Embryonic facial prominence (tissue), 1 donor: ENCODE measurements around the gene CEP76.

Experiments used
- DNase-seq: peaks from one replicate; pipeline ENCODE4 v3.0.0-alpha.2; 2016; ENCODE audit errors: extremely low spot score

The CEP76 gene, protein sequence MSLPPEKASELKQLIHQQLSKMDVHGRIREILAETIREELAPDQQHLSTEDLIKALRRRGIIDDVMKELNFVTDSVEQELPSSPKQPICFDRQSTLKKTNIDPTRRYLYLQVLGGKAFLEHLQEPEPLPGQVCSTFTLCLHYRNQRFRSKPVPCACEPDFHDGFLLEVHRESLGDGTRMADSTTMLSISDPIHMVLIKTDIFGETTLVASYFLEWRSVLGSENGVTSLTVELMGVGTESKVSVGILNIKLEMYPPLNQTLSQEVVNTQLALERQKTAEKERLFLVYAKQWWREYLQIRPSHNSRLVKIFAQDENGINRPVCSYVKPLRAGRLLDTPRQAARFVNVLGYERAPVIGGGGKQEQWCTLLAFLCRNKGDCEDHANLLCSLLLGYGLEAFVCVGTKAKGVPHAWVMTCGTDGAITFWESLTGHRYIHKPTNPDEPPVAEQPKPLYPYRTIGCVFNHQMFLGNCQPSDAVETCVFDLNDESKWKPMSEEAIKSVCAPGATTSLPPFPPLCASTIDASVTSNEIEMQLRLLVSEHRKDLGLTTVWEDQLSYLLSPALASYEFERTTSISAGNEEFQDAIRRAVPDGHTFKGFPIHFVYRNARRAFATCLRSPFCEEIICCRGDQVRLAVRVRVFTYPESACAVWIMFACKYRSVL

DNA sequence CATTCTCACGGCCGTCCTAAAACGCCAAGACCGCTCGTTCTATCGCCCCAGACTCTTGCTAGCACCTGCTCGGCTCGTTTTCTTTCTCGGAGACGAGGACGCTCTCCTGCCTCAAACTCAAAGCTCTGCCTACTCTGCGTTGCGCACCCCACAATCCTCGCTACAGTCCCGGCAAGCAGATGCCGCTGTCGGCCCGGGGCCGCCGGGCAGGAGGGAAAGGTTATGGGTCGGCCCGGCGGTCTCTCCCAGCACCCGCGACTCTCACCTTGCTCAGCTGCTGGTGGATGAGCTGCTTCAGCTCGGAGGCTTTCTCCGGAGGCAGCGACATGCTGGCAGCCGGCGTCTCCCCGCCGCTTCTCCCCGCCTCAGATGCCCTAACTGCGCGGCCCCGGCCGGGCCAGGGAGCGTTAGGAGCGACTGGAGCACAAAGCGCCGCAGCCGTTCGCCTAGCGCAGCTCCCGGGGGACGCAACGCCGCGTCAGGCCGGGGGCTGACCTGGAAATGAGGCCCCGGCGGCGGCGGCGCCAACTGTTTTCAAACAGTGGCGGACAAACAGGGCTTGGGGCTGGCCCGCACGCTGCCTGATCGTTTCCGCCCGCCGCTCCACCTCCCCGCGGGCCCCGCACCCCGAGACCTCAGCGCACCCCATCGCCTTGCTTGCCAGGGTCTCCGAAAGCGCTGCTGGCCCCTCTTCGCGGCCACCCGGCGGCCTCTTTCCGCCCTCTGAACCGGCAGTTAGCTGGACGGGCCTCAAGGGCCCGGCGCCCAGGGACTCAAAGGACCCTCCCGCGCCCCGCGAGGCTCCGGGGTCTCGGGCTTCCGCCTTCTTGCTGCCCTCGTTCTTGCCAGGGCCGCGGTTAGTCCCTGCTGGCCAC lies at the start of gene CEP76, which contains the start of gene PSMG2:
Gene CEP76 (minus strand): TSS at position 503 of the 875 bp plus-strand sequence. CDS start 175 bp downstream, at position 328.
Gene PSMG2 (plus strand): TSS at position 822 of the 875 bp plus-strand sequence. CDS start 66 bp downstream, outside the sequence.
- peak; percentile 54 for DNase-seq

DNA sequence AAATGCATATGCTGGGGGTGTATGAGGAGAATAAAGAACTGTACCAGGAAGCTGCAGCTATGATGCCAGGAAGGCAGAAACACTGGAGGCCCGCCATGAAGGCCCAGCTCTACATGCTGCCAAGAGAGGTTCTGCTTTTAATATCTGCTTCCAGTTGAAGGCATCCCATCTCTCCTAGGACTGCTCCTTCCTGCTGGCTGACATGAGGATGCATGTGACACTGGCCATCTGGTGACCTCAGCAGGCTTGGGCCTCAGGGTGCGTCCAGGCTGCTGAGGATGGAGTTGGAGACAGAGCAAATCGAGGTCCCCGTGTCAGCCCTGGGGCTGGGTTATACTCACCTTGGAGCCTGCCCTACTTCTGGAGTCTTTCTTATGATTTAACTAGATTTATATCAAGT lies 49.4 kb upstream of the CEP76 start:
- no peak for DNase-seq

DNA sequence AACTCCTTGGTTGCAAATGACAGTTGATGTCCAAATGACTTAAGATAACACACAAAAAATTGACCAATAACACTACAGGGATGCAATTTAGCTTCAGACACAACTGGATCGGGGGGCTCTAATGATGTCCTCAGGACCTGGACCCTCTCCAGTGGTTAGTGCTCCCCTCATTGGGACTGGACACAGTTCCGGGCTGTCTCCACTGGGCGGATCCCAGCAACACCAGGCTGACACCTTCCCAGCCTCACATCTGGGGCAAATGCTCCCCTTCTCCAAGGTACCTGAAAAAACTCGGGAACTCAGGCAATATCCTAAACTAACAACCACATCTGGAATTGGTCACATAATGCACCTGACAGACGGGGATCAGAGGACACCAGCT lies 49.0 kb upstream of the CEP76 start:
- no peak for DNase-seq

DNA sequence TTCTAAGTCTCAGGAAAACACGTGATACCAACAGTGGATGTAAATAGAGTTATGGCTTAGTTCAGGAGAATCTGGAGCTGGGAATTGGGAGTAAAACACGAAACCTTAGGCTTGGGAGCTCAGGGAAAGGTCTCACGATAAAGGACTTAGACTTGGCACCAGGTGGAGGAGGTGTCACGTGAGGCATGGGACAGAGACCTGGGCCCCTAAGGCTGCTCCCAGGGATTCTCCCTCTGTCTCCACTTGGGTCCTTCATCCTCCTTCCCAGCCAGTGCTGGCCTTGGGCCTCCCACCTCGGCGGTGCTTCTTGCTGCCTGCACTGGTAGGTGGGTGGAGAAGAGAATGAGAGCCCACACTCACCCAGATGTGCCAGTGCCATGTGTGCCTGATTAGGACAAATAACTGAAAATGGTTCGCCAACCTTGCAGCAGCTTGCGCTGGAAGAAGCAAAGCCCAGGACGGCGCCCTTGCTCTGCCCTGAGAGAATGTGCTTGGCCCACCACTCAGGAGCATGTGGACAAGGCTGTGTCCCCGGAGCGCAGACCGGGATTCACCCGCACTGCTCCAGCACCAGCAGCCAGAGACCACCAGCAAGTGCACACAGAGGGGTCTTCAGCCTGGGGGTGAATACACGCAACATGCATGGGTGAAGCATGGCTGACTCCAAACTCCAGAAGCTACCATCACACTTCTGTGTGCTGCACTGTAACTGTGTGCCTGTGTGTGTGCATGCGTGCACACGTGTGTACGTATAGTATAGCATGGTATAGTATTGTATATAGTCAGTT lies 48.4 kb upstream of the CEP76 start:
- DNase-seq, result no peak

DNA sequence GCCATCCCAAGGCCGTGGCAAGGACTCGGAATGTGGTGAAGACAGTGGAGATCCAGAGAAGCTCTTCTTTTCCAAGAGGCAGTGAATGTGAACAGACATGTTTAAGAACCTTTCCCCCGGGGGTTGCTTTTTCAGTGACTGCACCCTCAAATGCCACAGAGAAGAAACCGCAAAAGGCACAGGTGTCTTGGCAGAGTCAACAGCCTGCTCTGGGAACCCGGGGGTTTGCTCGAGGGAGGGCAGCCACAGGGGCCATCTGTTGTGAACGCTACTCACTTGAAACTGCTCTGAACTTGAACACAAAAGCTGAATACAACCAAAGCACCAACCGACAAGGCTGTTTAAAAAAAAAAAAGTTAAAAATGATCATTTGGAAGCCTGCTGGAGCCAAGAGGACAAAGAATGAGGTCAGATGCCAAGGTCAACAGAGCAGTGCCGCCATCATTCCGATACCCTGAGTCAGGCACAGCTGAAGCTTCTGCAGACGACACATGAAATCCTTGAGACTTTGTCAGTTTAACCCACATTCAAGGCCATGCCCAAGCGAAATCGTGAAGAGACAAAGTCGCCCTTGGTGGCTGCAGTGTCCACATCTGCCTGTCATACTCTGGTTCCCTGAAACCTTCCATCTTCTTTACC lies 47.7 kb upstream of the CEP76 start:
- no peak for DNase-seq

DNA sequence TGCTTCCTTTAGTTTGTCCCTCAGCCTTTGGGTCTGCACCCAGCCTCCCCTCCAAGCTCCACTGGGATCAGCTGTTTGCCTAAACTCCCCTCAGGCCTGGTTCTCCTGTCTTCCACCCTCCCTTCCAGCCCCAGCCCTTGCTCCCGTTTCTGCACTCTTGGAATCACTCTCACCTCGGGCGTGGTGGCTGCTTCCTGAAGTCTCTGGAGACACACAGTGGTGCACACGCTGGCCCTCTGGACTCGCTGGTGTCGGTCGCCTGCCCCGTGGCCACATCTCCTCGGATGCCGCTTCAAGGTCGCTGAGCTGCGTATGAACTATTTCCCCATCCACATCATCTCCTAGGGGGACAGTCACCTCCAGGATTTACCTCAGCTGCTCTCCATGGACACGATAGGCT lies 46.6 kb upstream of the CEP76 start:
- no peak for DNase-seq

DNA sequence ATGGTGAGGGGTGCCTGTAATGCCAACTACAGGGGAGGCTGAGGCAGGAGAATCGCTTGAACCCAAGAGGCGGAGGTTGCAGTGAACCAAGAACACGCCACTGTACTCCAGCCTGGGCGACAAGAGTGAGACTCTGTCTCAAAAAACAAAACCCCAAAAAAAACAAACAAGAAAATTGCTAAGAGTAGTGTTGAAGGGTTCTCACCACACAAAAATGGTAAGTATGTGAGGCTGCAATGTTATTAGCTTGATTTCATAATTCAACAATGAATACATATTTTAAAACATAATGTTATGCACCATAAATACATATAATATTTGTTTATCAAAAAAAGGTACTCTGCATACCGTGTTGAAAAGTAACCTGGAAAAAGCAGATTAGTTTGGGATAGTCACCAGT lies 46.1 kb upstream of the CEP76 start:
- DNase-seq, result no peak

DNA sequence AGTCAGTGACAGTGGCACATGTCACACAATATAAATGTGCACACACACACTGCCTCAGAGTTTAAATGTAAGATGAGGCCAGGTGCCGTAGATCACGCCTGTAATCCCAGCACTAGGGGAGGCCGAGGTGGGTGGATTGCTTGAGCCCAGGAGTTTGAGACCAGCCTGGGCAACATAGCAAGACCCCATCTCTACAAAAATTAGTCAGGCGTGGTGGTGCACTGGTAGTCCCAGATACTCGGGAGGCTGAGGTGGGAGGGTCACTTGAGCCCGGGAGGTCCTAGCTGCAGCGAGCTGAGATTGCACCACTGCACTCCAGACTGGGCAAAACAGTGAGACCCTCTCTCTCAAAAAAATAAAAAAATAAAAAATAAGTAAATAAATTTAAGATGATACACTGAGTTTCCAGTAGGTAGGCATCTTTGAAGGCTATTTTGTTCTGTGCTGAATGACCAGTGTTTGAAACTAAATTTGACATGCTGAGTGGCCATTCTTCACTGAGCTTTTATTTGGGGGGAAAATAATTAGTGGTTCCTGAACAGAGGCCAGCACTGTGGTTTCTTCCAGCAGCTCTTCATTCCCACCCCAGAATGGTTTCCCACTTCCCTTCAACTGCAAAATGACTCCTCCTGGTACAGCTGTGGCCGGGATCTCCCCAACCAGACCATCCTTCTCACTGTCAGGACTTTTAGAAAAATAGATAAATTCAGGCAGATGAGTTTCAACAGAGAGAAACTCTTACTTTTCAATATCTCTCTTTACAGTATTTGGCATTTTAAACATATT lies 45.2 kb upstream of the CEP76 start:
- no peak for DNase-seq

DNA sequence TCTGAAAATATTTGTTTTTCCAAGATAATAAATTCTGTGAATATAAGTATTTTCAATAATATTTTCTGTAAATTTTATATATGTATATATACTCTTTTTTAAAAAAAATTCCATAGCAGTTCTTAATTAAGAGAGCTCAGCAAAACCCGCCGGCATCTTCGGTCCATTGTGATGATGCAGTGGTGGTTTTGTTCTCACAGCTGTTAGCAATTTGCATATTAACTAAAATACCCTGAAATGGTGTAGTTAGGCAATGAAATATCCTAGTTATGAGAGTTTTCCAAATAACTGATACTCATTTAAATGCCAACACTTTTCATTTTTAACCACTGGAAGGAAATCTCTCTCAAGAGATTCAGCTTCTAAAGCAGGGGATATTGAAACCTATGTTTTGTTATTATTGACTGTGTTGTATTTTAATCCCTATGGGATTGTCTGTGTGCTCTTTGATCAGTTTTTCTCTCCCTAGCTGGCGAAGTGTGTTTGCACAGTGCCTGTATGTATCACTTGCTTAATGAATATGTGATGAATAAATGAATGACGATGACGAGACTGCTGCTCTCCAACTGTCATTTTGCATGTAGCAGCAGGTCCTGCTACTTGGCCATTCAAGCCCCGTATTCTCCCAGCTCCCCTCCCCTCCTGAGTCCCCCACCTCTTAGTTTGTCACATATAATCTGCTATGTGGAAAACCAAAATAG lies 42.7 kb upstream of the CEP76 start:
- DNase-seq, result no peak

DNA sequence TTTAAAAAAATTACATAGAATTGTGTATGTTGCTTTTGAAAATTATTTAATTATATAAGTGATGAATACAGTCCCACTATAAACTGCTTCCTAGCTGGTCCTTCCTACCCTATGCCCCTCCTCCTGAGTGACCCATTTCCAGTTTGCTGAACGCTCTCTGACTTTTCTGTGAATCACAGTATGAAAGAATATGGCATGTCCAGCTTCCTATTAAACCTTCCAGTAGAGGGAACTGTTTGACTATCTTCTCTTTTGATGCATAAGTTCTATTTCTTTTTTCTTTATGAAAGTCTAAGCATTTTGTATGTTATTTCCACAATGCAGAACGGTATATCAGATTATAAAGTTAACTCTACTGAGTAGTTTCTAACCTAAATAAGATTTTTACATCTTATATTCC lies 41.6 kb upstream of the CEP76 start:
- peak; percentile 37 for DNase-seq

DNA sequence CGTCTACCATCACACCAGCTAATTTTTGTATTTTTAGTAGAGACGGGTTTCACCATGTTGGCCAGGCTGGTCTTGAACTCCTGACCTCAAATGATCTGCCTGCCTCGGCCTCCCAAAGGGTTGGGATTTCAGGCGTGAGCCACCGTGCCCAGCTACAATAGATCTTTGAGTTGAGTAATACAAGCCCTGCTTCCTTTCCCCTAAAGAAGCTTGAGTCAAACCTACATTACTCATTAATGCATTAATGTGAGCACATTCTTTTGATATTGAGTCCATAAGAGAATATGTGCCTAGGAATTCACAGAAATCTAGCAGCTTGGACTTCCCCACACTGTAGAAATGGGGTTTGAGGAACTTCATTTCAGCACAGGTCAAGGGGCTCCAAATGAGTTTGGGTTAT lies 39.9 kb upstream of the CEP76 start:
- no peak for DNase-seq

DNA sequence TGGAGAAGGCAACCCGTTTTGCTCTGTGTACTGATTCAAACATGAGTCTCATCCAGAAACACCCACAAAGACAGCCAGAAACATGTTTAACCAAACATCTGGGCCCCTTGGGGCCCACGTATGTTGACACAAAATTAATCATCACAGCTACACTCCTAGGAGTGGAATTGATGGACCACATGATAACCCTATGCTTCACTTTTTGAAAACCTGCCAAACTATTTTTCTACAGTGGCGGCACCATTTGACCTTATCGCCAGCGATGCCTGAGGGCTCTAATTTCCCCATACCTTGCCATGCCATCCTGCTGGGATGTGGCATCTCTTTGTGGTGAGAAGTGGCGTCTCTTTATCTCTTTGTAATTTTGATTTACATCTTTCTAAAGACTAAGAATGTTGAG lies 38.8 kb upstream of the CEP76 start:
- no peak for DNase-seq

DNA sequence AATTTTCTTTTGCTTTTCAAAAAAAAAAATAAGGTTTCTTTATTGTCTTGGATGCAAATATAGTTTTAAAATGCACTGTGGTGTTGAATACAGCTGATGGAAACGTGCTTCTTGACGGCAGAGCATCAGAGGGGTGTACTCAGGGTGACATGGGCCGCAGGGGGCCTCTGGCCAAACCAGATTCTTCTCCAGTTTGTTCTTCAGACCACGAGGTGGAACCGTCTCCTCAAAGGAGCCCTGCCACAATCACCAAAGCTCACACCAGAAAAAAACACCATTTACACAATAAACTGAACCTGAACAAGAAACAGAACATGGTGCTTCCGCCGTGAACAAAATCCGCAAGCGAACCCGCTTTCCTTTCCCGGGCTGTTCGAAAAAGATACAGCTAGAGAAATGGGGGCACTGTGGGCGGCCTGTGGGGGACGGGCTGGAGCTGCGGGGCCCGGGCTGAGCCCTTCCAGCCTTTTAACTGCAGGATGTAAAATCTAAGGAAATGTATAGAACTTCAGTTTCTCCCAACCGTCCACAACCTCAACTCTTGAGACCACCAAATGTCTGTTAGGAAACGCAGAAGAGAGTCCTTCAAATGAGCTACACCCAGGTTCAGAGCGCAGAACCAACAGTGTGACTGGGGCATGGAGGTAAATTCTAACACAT lies 34.9 kb upstream of the CEP76 start:
- DNase-seq, result no peak

DNA sequence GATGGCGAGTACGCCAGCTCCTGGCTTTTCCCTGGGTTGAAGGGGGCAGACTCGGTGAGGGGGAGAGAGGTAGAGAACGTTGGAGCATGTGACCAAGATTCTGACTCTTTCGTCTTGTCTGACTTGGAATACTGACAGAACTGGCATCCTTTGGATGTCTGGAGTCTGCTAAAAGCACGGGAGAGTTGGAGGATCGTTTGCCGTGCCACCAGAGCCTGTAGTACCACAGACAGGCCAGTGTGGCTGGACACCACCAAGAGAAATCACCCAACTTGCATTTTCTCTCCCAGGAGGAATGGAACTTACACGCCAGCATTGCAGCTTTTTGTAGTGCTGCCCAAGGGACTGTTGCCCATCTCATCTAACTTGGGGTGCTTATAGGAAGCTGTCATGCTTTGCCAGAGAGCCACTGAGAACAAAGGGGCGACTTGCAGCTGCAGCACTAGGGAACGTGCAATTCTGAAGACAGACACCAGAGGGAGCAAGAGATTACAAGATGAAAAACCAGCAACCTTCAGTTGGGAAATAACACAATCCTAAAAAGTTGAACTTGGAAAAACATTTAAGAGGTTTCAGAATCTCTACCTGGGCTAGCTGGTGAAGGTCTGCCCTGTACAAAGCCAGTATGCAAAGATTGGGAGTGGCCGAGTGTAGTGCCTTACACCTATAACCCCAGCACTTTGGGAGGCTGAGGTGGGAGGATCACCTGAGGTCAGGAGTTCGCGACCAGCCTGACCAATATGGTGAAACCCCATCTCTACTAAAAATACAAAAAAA lies 24.4 kb upstream of the CEP76 start:
- peak; percentile 34 for DNase-seq

DNA sequence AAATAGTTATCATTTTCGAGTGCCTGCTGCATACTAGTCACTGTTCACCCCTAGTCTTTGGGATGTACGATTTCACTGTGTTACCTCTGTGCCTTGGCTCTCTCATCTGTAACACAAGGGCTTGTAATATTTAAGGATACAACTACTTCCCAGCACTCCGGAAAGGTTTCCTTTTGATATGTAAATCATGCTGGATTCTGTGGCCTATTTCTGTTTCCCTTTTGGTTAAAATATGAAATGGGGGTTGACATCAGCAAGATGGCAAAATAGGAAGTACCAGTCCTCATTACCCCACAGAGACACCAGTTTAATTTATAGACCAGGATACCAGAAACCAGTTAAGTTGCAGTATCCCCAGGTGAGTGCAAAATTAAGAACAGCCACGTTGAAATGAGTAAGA lies 23.8 kb upstream of the CEP76 start:
- DNase-seq, result no peak

DNA sequence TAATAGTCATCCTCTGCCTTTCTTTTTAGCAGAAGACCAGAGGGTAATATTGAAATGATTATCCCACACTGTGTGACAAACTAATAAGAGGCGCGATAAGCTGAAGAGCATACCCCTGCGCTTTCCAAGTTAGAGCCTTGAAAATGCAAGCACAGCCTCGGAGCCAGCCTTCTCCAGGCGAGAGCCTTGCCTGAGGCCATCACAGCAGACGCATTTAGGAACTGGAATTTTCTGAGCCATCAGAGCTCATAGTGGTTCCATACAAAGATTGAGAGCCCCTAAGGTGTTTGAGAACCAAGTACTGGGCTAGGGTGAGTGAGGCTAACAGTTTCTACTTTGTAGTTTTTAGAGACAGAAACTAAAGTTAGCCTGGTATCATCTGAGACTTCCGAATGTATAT lies 20.2 kb upstream of the CEP76 start:
- DNase-seq, result no peak

DNA sequence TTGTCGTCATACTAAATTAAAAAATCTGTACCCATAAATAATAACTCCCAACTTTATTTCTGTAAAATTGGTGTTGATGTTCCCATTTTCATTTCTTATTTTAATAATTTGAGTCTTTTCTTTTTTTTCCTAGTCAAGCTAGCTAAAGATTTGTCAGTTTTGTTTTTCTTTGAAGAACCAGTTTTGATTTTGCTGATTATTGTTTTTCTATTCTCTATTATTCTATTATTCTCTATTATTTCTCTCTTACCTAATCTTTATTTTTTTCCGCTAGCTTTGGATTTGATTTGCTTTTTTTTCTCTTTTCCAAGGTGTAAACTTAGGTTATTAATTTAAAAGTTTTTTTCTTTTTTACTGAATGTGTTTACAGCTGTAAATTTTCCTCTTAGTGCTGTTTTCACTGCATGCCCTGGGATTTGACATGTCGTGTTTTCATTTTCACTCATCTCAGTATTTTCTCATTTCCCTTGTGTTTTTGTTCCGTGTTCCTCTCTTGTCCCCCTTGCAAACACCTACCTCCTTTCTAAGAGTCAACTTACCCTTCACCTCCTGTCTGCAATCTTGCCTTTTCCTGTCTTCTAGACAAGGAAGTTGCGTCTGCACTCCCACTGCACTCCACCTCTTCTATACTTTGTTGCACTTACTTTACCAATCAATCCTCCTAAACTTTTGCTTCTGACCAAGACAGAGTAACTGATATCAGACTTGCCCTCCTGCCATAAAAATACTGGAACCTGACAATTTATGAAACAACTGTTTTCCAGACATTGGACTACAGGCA lies 19.2 kb upstream of the CEP76 start:
- no peak for DNase-seq
